Stomach (tissue), 9 donors: ENCODE measurements around the gene SAMD14. TPM values are rescaled to one million over a fixed set of nuclear protein-coding genes. Genes with fewer than 3 reads are reported as not detected.

Experiments used
- DNase-seq, 2 donors: peaks; one replicate each; pipeline versions ENCODE4 v3.0.0 to v3.0.0-alpha.2; 2013 to 2019
- H3K27ac ChIP-seq, 5 donors: fragments of 200-600 bp in 4 of 5; sonication (generic) in 4 of 5; one replicate each; pipeline ENCODE4 v1.5.1; 2013 to 2019; ENCODE audit warnings: mild to moderate bottlenecking in 1 of 5, moderate library complexity in 1 of 5
- H3K27me3 ChIP-seq, 3 donors: fragments of 200-600 bp; sonication (generic); one replicate each; pipeline ENCODE4 v1.5.1; 2017 to 2019; ENCODE audit warnings: mixed run types in 1 of 3
- H3K36me3 ChIP-seq, 4 donors: fragments of 200-600 bp; sonication (generic); 1 replicate in 3 of 4; 2 replicates in 1 of 4; pipeline ENCODE4 v1.5.1; 2016 to 2019
- H3K4me1 ChIP-seq, 4 donors: fragments of 200-600 bp; sonication (generic); one replicate each; pipeline ENCODE4 v1.5.1; 2016 to 2019
- H3K4me3 ChIP-seq, 4 donors: fragments of 200-600 bp; sonication (generic) in 3 of 4; one replicate each; pipeline ENCODE4 v1.5.1; 2016 to 2019; ENCODE audit warnings: mild to moderate bottlenecking in 1 of 4
- H3K9me3 ChIP-seq, 4 donors: fragments of 200-600 bp; sonication (generic); one replicate each; pipeline ENCODE4 v1.5.1; 2016 to 2019
- CTCF ChIP-seq, 7 experiments: fragments of 450-650 bp in 4 of 7; fragments of 200-600 bp in 3 of 7; sonication (generic) in 3 of 7; IDR thresholded peaks; one replicate each; pipeline ENCODE4 v1.5.1; 2016 to 2019; ENCODE audit warnings: antibody characterized with exemption in 7 of 7, control low read depth in 2 of 7, mild to moderate bottlenecking in 1 of 7
- EP300 ChIP-seq: sonication (generic); formaldehyde crosslinking; IDR thresholded peaks from one replicate; pipeline ENCODE4 v1.6.1; 2017; ENCODE audit warnings: antibody characterized with exemption
- POLR2A ChIP-seq, 4 donors: fragments of 450-650 bp; IDR thresholded peaks; one replicate each; pipeline ENCODE4 v1.6.1; 2016; ENCODE audit warnings: antibody characterized with exemption in 4 of 4, control low read depth in 2 of 4, mild to moderate bottlenecking in 1 of 4, moderate library complexity in 1 of 4
- POLR2AphosphoS5 ChIP-seq, 3 donors: sonication (generic); formaldehyde crosslinking; IDR thresholded peaks; one replicate each; pipeline ENCODE4 v1.6.1; 2016; ENCODE audit warnings: antibody characterized with exemption in 3 of 3
- WGBS, 5 donors: extraction: QIAGEN DNeasy Blood & Tissue Kit in 3 of 5; methylation state at CpG; one replicate each; pipeline versions ENCODE4 v1.1.5 to v1.1.7; 2013 to 2018; 5-methylcytosine and 5-hydroxymethylcytosine counted together
- intact Hi-C: fragments of 100-400 bp; cut with DNase I; formaldehyde crosslinking; loops from one replicate; pipeline ENCODE4 v1.15.1; 2023; ENCODE audit warnings: low total_unique reads
- polyA plus RNA-seq, 3 donors: library from polyadenylated mRNA; stranded (reverse); fragments of 200-250 nt; gene quantifications; one replicate each; pipeline ENCODE4 v1.2.3, GENCODE V29; 2013
- total RNA-seq, 5 donors: library from RNA; depleted of rRNA; stranded (reverse); fragments of >200 nt; gene quantifications; one replicate each; pipeline versions ENCODE4 v1.1.0 to v1.2.3, GENCODE V29; 2014 to 2016
- donor health status: healthy with polysubstance abuse.
- donor health status: Bipolar disorder and iron deficiency.
- donor health status: healthy.

SAMD14 gene
- total and polyA plus RNA-seq, 8 donors = 1.3 to 87.0 (median 1.8) TPM; not detected in 2

- Histone ChIP-seq H3K27ac (peak overlapping the region in 2 of 5 donors; percentile 59 to 64), H3K4me1 (peaks cover 39 to 65% (median 47%) of the 10 kb centered on the region in 4 donors), H3K9me3 (no peaks in the 10 kb centered on the region), H3K27me3 (peaks cover 0 to 37% (median 30%) of the 10 kb centered on the region in 3 donors), H3K4me3 (no peak overlapping the region), H3K36me3 (peaks cover 26 to 34% (median 32%) of the 10 kb centered on the region in 4 donors)
- no peak for DNase-seq
- intact Hi-C loops = no loop called here
- TF ChIP-seq CTCF (IDR thresholded peaks at IDR 0.05) (no peak), POLR2A (IDR thresholded peaks at IDR 0.05) (no peak), POLR2AphosphoS5 (IDR thresholded peaks at IDR 0.05) (no peak), EP300 (no peak)
- 60 to 79% (median 70%) methylated on average over 3 to 6 of the region's 6 CpGs for WGBS, 5 donors
Measured at GRCh38 chr17:50132104-50132794, 2.3 kb upstream of the SAMD14 start.

- intact Hi-C loops = no loop called here
- H3K36me3 ChIP-seq = peaks cover 11 to 19% (median 16%) of the 10 kb centered on the region in 4 donors
- no peak for DNase-seq
- WGBS, 5 donors = 48 to 66% (median 51%) methylated on average over 12 to 19 of the region's 19 CpGs
- H3K27ac ChIP-seq = no peak overlapping the region
- H3K9me3 ChIP-seq = no peaks in the 10 kb centered on the region
- peaks cover 0 to 41% (median 30%) of the 10 kb centered on the region in 3 donors for H3K27me3 ChIP-seq
- peaks cover 39 to 66% (median 47%) of the 10 kb centered on the region in 4 donors for H3K4me1 ChIP-seq
- H3K4me3 ChIP-seq = peak overlapping the region; percentile 49 to 60 (median 52)
- TF ChIP-seq CTCF (IDR thresholded peaks at IDR 0.05) (no peak), POLR2AphosphoS5 (IDR thresholded peaks at IDR 0.05) (no peak), EP300 (no peak), POLR2A (IDR thresholded peaks at IDR 0.05) (no peak)
Measured at GRCh38 chr17:50130559-50131305, 772 bp upstream of the SAMD14 start.

- WGBS, 5 donors = 0 to 8% (median 2%) methylated on average over 5 to 31 of the region's 31 CpGs
- DNase-seq = no peak
- peak overlapping the region; percentile 49 to 60 (median 52) for H3K4me3 ChIP-seq
- H3K9me3 ChIP-seq = no peaks in the 10 kb centered on the region
- H3K4me1 ChIP-seq = peaks cover 39 to 63% (median 47%) of the 10 kb centered on the region in 4 donors
- peaks cover 0 to 5% (median 3%) of the 10 kb centered on the region in 4 donors for H3K36me3 ChIP-seq
- intact Hi-C loops = no loop called here
- TF ChIP-seq POLR2A (IDR thresholded peaks at IDR 0.05) (no peak), EP300 (no peak), CTCF (IDR thresholded peaks at IDR 0.05) (no peak), POLR2AphosphoS5 (IDR thresholded peaks at IDR 0.05) (no peak)
- peaks cover 0 to 41% (median 30%) of the 10 kb centered on the region in 3 donors for H3K27me3 ChIP-seq
- H3K27ac ChIP-seq = peak overlapping the region in 3 of 5 donors; percentile 32 to 51 (median 41)
Measured at GRCh38 chr17:50129353-50129727, 620 bp downstream of the SAMD14 start.
